HepG2 (cell line): Measurements from ENCODE around the gene SYT7. TPM values are rescaled to one million over a fixed set of nuclear protein-coding genes. Genes with fewer than 3 reads are reported as not detected.

Source experiments
- ATAC-seq: fragments of 200-7000 bp; cut with Tn5 transposase; 3 replicates; pipeline ENCODE4 v1.9.1; 2020; ENCODE audit warnings: mild to moderate bottlenecking, moderate library complexity
- BruUV-seq: library from RNA; stranded (reverse); fragments of 400-500 nt; replicated peaks from 2 replicates; lab custom pipeline; 2021; lab: Mats Ljungman, UMichigan
- CTCF ChIA-PET: fragments of 300-600 bp; formaldehyde crosslinking; extraction: SDS; loops from one replicate; lab custom pipeline; 2021; ENCODE audit warnings: low total read pairs, inconsistent platforms, low intra/inter-chr PET ratio; lab: Yijun Ruan, JAX
- POLR2A ChIA-PET: fragments of 350-600 bp; sonication (Branson Sonifier 250); formaldehyde crosslinking; loops from one replicate; lab custom pipeline; 2020; ENCODE audit warnings: antibody characterized with exemption, inconsistent platforms; lab: Yijun Ruan, JAX
- DNase-seq: peaks from one replicate; pipeline ENCODE4 v3.0.0-alpha.2; 2015; ENCODE audit warnings: low spot score
- FAIRE-seq: peaks from 3 replicates; lab custom pipeline; 2011; peaks lifted over from hg19 to GRCh38; lab: Jason Lieb, UNC
- H2AFZ ChIP-seq: one replicate; pipeline ENCODE4 v1.6.1; 2011; ENCODE audit warnings: low read length, inconsistent platforms
- H3K27ac ChIP-seq: fragments of 300-600 bp; 3 replicates; pipeline ENCODE4 v1.8.0; 2011; ENCODE audit warnings: mixed run types, mild to moderate bottlenecking, mixed read lengths, low read length, inconsistent platforms; ENCODE audit not compliant: insufficient read depth; ENCODE audit errors: extremely low read length
- H3K27me3 ChIP-seq, 2 experiments: fragments of 200-600 bp in 1 of 2; 2 replicates in 1 of 2; 3 replicates in 1 of 2; pipeline versions ENCODE4 v1.6.0 to v1.8.0; 2011; ENCODE audit warnings: low read length in 2 of 2, mild to moderate bottlenecking in 2 of 2, moderate library complexity in 2 of 2, inconsistent platforms in 1 of 2; ENCODE audit not compliant: insufficient read depth in 2 of 2, control insufficient read depth in 1 of 2
- H3K36me3 ChIP-seq, 2 experiments: fragments of 200-600 bp in 1 of 2; replicated peaks in 1 of 2; 2 replicates in 1 of 2; 3 replicates in 1 of 2; pipeline versions ENCODE4 v1.5.1 to v1.8.0; 2011; ENCODE audit warnings: low read length in 2 of 2, inconsistent platforms in 1 of 2; ENCODE audit not compliant: insufficient read depth in 2 of 2, control insufficient read depth in 1 of 2
- H3K4me1 ChIP-seq: 2 replicates; pipeline ENCODE4 v1.5.1; 2012; ENCODE audit warnings: low read length, inconsistent platforms; ENCODE audit not compliant: insufficient read depth
- H3K4me2 ChIP-seq: 2 replicates; pipeline ENCODE4 v1.6.0; 2011; ENCODE audit warnings: low read depth, low read length, inconsistent platforms
- H3K4me3 ChIP-seq, 3 experiments: fragments of 200-600 bp in 1 of 3; sonication (generic), shearing (Covaris generic) in 1 of 3; replicated peaks in 1 of 3; 2 replicates each; pipeline ENCODE4 v1.5.1; 2011 to 2016; ENCODE audit warnings: low read length in 3 of 3, inconsistent platforms in 2 of 3, low read depth in 2 of 3, mild to moderate bottlenecking in 2 of 3, control low read depth in 1 of 3, mixed read lengths in 1 of 3; ENCODE audit not compliant: insufficient read depth in 1 of 3
- H3K79me2 ChIP-seq: one replicate; pipeline ENCODE4 v1.6.1; 2011; ENCODE audit warnings: low read length, inconsistent platforms; ENCODE audit not compliant: insufficient read depth
- H3K9ac ChIP-seq: 2 replicates; pipeline ENCODE4 v1.6.0; 2011; ENCODE audit warnings: mild to moderate bottlenecking, low read depth, low read length, inconsistent platforms; ENCODE audit not compliant: insufficient read depth
- H3K9me3 ChIP-seq: 2 replicates; pipeline ENCODE4 v1.5.1; 2012; ENCODE audit warnings: mild to moderate bottlenecking, low read length
- H4K20me1 ChIP-seq: 2 replicates; pipeline ENCODE4 v1.6.0; 2011; ENCODE audit warnings: inconsistent platforms, mild to moderate bottlenecking, low read length, moderate library complexity; ENCODE audit not compliant: insufficient read depth
- ADNP ChIP-seq: sonication (generic); formaldehyde crosslinking; IDR thresholded peaks from 2 replicates; pipeline ENCODE4 v1.4.0; 2020; ENCODE audit warnings: missing genetic modification reagents
- ATF5 ChIP-seq: sonication (generic); formaldehyde crosslinking; IDR thresholded peaks from 2 replicates; pipeline ENCODE4 v1.4.0; 2020; ENCODE audit warnings: mild to moderate bottlenecking, low read depth, missing genetic modification reagents
- CBX2 ChIP-seq, 2 experiments: fragments of 200-600 bp in 1 of 2; sonication (generic); formaldehyde crosslinking in 1 of 2; IDR thresholded peaks; 2 replicates each; pipeline versions ENCODE4 v1.7.0 to v1.8.1; 2018 to 2022; ENCODE audit warnings: low read depth in 2 of 2, low read length in 1 of 2, mild to moderate bottlenecking in 1 of 2, missing genetic modification reagents in 1 of 2
- ELF1 ChIP-seq: sonication (generic); formaldehyde crosslinking; IDR thresholded peaks from 2 replicates; pipeline ENCODE4 v1.4.0; 2020; ENCODE audit warnings: missing genetic modification reagents
- ETV5 ChIP-seq: IDR thresholded peaks from 2 replicates; pipeline ENCODE4 v1.6.1; 2018; ENCODE audit warnings: missing biosample characterization, missing genetic modification reagents, inconsistent platforms, borderline replicate concordance
- GABPA ChIP-seq, 2 experiments: IDR thresholded peaks; 2 replicates each; pipeline ENCODE4 v1.6.1; 2011 to 2016; ENCODE audit warnings: low read depth in 2 of 2, low read length in 1 of 2, missing biosample characterization in 1 of 2, missing genetic modification characterization in 1 of 2
- NAIF1 ChIP-seq: sonication (generic); formaldehyde crosslinking; IDR thresholded peaks from 2 replicates; pipeline ENCODE4 v1.5.0; 2020; ENCODE audit warnings: mild to moderate bottlenecking, missing genetic modification reagents, borderline replicate concordance
- PAF1 ChIP-seq: IDR thresholded peaks from 2 replicates; pipeline ENCODE4 v1.6.1; 2016; ENCODE audit warnings: missing genetic modification reagents, missing compliant biosample characterization
- PAX8 ChIP-seq: sonication (generic); formaldehyde crosslinking; IDR thresholded peaks from 2 replicates; pipeline ENCODE4 v1.8.0; 2022; ENCODE audit warnings: mild to moderate bottlenecking, missing genetic modification reagents, borderline replicate concordance
- POGK ChIP-seq: sonication (generic); formaldehyde crosslinking; conservative IDR thresholded peaks from 2 replicates; pipeline ENCODE4 v1.8.0; 2022; ENCODE audit warnings: mild to moderate bottlenecking, moderate library complexity, missing genetic modification reagents
- PRDM15 ChIP-seq: sonication (generic); formaldehyde crosslinking; IDR thresholded peaks from 2 replicates; pipeline ENCODE4 v1.4.0; 2020; ENCODE audit warnings: missing genetic modification reagents
- PTBP1 ChIP-seq: fragments of 200-400 bp; formaldehyde crosslinking; IDR thresholded peaks from 2 replicates; pipeline ENCODE4 v1.6.1; 2018; ENCODE audit warnings: low read length, low read depth; ENCODE audit not compliant: poor library complexity, severe bottlenecking
- SALL2 ChIP-seq: sonication (generic); formaldehyde crosslinking; IDR thresholded peaks from 2 replicates; pipeline ENCODE4 v1.8.1; 2023; ENCODE audit warnings: mild to moderate bottlenecking, missing genetic modification reagents, inconsistent platforms
- TEAD3 ChIP-seq: optimal IDR thresholded peaks from 2 replicates; pipeline ENCODE3; 2016; ENCODE audit warnings: borderline replicate concordance
- THAP7 ChIP-seq: sonication (generic); formaldehyde crosslinking; IDR thresholded peaks from 2 replicates; pipeline ENCODE4 v1.8.1; 2023; ENCODE audit warnings: mild to moderate bottlenecking, missing genetic modification reagents
- ZFP36 ChIP-seq: fragments of 150-350 bp; IDR thresholded peaks from 2 replicates; pipeline ENCODE4 v1.6.1; 2018; ENCODE audit warnings: borderline replicate concordance, low read length, low read depth; ENCODE audit not compliant: partially characterized antibody
- ZNF564 ChIP-seq: sonication (generic); formaldehyde crosslinking; IDR thresholded peaks from 2 replicates; pipeline ENCODE4 v1.8.1; 2023; ENCODE audit warnings: mild to moderate bottlenecking, missing genetic modification reagents
- ZNF766 ChIP-seq: sonication (generic); formaldehyde crosslinking; IDR thresholded peaks from 2 replicates; pipeline ENCODE4 v1.5.0; 2020; ENCODE audit warnings: missing genetic modification reagents, borderline replicate concordance
- WGBS: methylation state at CpG from one replicate; pipeline ENCODE4 v1.1.6; 2017; ENCODE audit warnings: low lambda C conversion rate; 5-methylcytosine and 5-hydroxymethylcytosine counted together
- in situ Hi-C: cut with HindIII; loops from 2 replicates; pipeline ENCODE4 v1.10.0; 2017; ENCODE audit warnings: low pct_unique_long_range_greater_than_20kb; ENCODE audit not compliant: extremely low pct_ligation_motif_present
- intact Hi-C: fragments of 100-400 bp; cut with micrococcal nuclease; formaldehyde crosslinking; loops from one replicate; pipeline ENCODE4 v1.10.0; 2022; ENCODE audit not compliant: unreplicated experiment
- polyA plus RNA-seq, 8 experiments: library from polyadenylated mRNA; depleted of rRNA in 3 of 8; stranded (reverse) in 7 of 8; unstranded in 1 of 8; fragments of >200 nt; fragmentation: Illumina TruSeq in 4 of 8; extraction: Trizol in 4 of 8; gene quantifications; 2 replicates each; pipeline versions ENCODE4 v1.2.1 to v1.2.3, GENCODE V29; 2011 to 2016; ENCODE audit warnings: low read depth in 4 of 8, missing spikeins in 1 of 8, mixed read lengths in 1 of 8; ENCODE audit not compliant: insufficient read depth in 1 of 8
- total RNA-seq, 5 experiments: library from RNA; depleted of rRNA; stranded (reverse); fragments of >200 nt; fragmentation: Illumina TruSeq; extraction: Trizol; gene quantifications; 2 replicates each; pipeline ENCODE4 v1.2.3, GENCODE V29; 2016; ENCODE audit warnings: low read depth in 1 of 5

Gene SYT7
- total and polyA plus RNA-seq, 2 of the 13 experiments (the other 11 are each of a cell fraction or from before 2014, with no cell fraction given), result 1.4 to 4.4 TPM

- ChIA-PET CTCF (interaction anchor here (1.3 kb wide), 1 partner anchor 17 kb away, joined by 4 read pairs; no protein-coding TSS in a partner anchor), POLR2A (no interaction called here)
- Histone ChIP-seq H3K36me3 (no peaks in the 10 kb centered on the region), H3K4me3 (no peak overlapping the region; a peak in 1 of 6 replicates), H2AFZ (no peak overlapping the region), H4K20me1 (no peaks in the 10 kb centered on the region), H3K27me3 (peaks cover 2 to 12% of the 10 kb centered on the region in 2 experiments), H3K9me3 (no peaks in the 10 kb centered on the region), H3K27ac (no peak overlapping the region), H3K4me1 (peaks cover 62% of the 10 kb centered on the region), H3K4me2 (no peak overlapping the region), H3K79me2 (no peaks in the 10 kb centered on the region), H3K9ac (no peak overlapping the region)
- intact Hi-C loops (no loop called here), in situ Hi-C loops (no loop called here)
- no peak for ATAC-seq
- FAIRE-seq, result no peak
- no TSS peak for BruUV-seq
- WGBS, result 46% methylated on average over 4 of the region's 8 CpGs
- DNase-seq, result no peak
- TF ChIP-seq ELF1 (CRISPR knock-in tag) (no peak), GABPA (IDR thresholded peaks at IDR 0.05; ENCODE audit: low read depth, low read length) (no peak), GABPA (CRISPR knock-in tag; IDR thresholded peaks at IDR 0.05; ENCODE audit: low read depth) (no peak), ZNF766 (CRISPR knock-in tag) (no peak), THAP7 (CRISPR knock-in tag) (no peak), SALL2 (CRISPR knock-in tag) (no peak), PTBP1 (no peak), POGK (CRISPR knock-in tag) (no peak), ETV5 (CRISPR knock-in tag) (no peak), PAX8 (CRISPR knock-in tag) (no peak), PRDM15 (CRISPR knock-in tag) (no peak), ADNP (no peak), ATF5 (CRISPR knock-in tag) (no peak), NAIF1 (CRISPR knock-in tag) (no peak), PAF1 (CRISPR knock-in tag) (no peak), TEAD3 (CRISPR knock-in tag) (no peak), ZNF564 (CRISPR knock-in tag) (no peak), CBX2 (IDR thresholded peaks at IDR 0.05; ENCODE audit: low read depth, low read length) (no peak), CBX2 (CRISPR knock-in tag; IDR thresholded peaks at IDR 0.05; ENCODE audit: low read depth) (no peak), ZFP36 (no peak)
These were observed 30.4 kb upstream of the SYT7 start for GRCh38 chr11:61611309-61611708.
